Keratinocyte (primary cell): ENCODE data around the gene TAPBP.

Experiments used
- EZH2 ChIP-seq: IDR thresholded peaks from one replicate; pipeline ENCODE4 v1.6.1; 2012; ENCODE audit warnings: inconsistent platforms, mild to moderate bottlenecking, low read length, moderate library complexity
- TF ChIP-seq, protein P1 (sequence below), 3 experiments: IDR thresholded peaks in 1 of 3; conservative IDR thresholded peaks in 1 of 3; optimal IDR thresholded peaks in 1 of 3; 2 replicates in 2 of 3; 3 replicates in 1 of 3; pipeline versions ENCODE3 to v1.5.1; 2011; ENCODE audit warnings: low read length in 3 of 3, mild to moderate bottlenecking in 3 of 3, moderate library complexity in 2 of 3, control low read depth in 1 of 3, inconsistent platforms in 1 of 3; ENCODE audit not compliant: insufficient read depth in 2 of 3; ENCODE audit errors: extremely low read depth in 1 of 3

DNA sequence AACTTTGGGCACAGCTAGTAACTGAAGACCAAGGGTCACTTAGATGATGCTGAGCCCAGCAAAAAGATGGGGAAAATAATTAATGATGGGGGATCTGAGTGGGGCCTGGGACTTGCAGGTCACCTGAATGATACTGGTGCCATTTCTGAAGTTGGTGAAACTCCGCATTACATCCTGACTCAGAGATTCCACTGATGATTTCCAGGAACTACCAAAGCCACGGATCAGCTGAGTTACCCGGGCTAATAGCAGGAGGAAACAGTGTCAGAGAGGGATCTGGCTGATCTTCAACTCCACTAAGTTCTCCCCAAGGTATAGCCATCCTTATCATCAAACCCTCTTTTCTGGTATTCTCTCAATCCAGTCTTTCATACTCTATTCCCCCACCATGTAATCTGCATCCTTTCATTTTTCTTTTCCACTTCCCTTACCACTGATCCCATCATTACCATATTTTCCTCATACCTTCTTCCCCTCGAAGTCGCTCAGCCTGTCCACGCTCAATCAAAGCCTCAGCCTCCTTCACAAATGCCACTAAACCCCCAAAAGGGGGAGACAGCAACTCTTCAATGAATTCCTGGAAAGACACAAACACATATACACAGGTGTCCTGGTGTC lies 62.4 kb downstream of the TAPBP start:
- TF ChIP-seq, protein P1, sequence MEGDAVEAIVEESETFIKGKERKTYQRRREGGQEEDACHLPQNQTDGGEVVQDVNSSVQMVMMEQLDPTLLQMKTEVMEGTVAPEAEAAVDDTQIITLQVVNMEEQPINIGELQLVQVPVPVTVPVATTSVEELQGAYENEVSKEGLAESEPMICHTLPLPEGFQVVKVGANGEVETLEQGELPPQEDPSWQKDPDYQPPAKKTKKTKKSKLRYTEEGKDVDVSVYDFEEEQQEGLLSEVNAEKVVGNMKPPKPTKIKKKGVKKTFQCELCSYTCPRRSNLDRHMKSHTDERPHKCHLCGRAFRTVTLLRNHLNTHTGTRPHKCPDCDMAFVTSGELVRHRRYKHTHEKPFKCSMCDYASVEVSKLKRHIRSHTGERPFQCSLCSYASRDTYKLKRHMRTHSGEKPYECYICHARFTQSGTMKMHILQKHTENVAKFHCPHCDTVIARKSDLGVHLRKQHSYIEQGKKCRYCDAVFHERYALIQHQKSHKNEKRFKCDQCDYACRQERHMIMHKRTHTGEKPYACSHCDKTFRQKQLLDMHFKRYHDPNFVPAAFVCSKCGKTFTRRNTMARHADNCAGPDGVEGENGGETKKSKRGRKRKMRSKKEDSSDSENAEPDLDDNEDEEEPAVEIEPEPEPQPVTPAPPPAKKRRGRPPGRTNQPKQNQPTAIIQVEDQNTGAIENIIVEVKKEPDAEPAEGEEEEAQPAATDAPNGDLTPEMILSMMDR (optimal IDR thresholded peaks at IDR 0.05 in 1 of 3, IDR thresholded peaks at IDR 0.05 in 1 of 3, conservative IDR thresholded peaks at IDR 0.05 in 1 of 3; ENCODE audit: extremely low read depth in 1 of 3, insufficient read depth in 2 of 3, low read length in 3 of 3), result no peak
- TF ChIP-seq EZH2, result no peak
